K562 (cell line): ENCODE results near the gene WDR18. TPM values are rescaled to one million over a fixed set of nuclear protein-coding genes. Genes with fewer than 3 reads are reported as not detected.
A peak's percentile ranks its signal among the peaks of the same experiment; 100 is the strongest.

Source experiments
- ATF6 ChIP-seq: sonication (generic); formaldehyde crosslinking; IDR thresholded peaks from 2 replicates; pipeline ENCODE4 v1.4.0; 2020; ENCODE audit warnings: mild to moderate bottlenecking, missing genetic modification reagents
- E2F3 ChIP-seq: fragments of 250-450 bp; sonication (Bioruptor Pico); IDR thresholded peaks from 2 replicates; pipeline ENCODE4 v1.4.0; 2020; ENCODE audit warnings: mild to moderate bottlenecking
- ELF4 ChIP-seq: fragments of 450-650 bp; formaldehyde crosslinking; IDR thresholded peaks from 2 replicates; pipeline ENCODE4 v1.4.0; 2022; ENCODE audit warnings: missing genetic modification characterization
- HNRNPLL ChIP-seq: fragments of 200-400 bp; formaldehyde crosslinking; IDR thresholded peaks from 2 replicates; pipeline ENCODE4 v1.6.1; 2017; ENCODE audit warnings: low read length, low read depth, mild to moderate bottlenecking; ENCODE audit not compliant: poor library complexity, severe bottlenecking
- MBD1 ChIP-seq: fragments of 250-450 bp; sonication (Bioruptor Pico); IDR thresholded peaks from 2 replicates; pipeline ENCODE4 v1.8.0; 2022; ENCODE audit warnings: inconsistent platforms
- MNT ChIP-seq, 2 experiments: fragments of 450-650 bp; conservative IDR thresholded peaks; 2 replicates each; pipeline ENCODE4 v1.6.1; 2017; ENCODE audit warnings: mild to moderate bottlenecking in 2 of 2, moderate library complexity in 2 of 2
- NFRKB ChIP-seq: fragments of 450-650 bp; IDR thresholded peaks from 2 replicates; pipeline ENCODE4 v1.6.1; 2016; ENCODE audit warnings: low read depth
- NFYB ChIP-seq: IDR thresholded peaks from 2 replicates; pipeline ENCODE4 v1.6.1; 2011; ENCODE audit warnings: mild to moderate bottlenecking, moderate library complexity; ENCODE audit not compliant: insufficient read length; ENCODE audit errors: extremely low read depth
- PML ChIP-seq: IDR thresholded peaks from 2 replicates; pipeline ENCODE4 v1.6.1; 2012; ENCODE audit warnings: low read length, inconsistent platforms
- RNF2 ChIP-seq: sonication (generic); IDR thresholded peaks from 2 replicates; pipeline ENCODE4 v1.6.1; 2016
- SFPQ ChIP-seq: fragments of 200-400 bp; formaldehyde crosslinking; IDR thresholded peaks from 2 replicates; pipeline ENCODE4 v1.6.1; 2017; ENCODE audit warnings: mild to moderate bottlenecking, low read depth, low read length, moderate library complexity
- TRIM28 ChIP-seq: fragments of 450-650 bp; IDR thresholded peaks from 2 replicates; pipeline ENCODE4 v1.6.1; 2017
- ZBTB33 ChIP-seq: sonication (generic); formaldehyde crosslinking; IDR thresholded peaks from 2 replicates; pipeline ENCODE4 v1.8.1; 2023; ENCODE audit warnings: mild to moderate bottlenecking, missing genetic modification reagents
- ZFP30 ChIP-seq: fragments of 250-450 bp; sonication (Bioruptor Pico); IDR thresholded peaks from 2 replicates; pipeline ENCODE4 v1.8.0; 2022; ENCODE audit warnings: moderate library complexity, mild to moderate bottlenecking, inconsistent platforms, borderline replicate concordance
- ZNF41 ChIP-seq: fragments of 250-450 bp; sonication (Bioruptor Pico); conservative IDR thresholded peaks from 2 replicates; pipeline ENCODE4 v1.4.0; 2020; ENCODE audit warnings: mild to moderate bottlenecking
- ZNF639 ChIP-seq, 2 experiments: fragments of 200-800 bp in 1 of 2; sonication (Bioruptor generic) in 1 of 2; sonication (generic) in 1 of 2; formaldehyde crosslinking in 1 of 2; IDR thresholded peaks in 1 of 2; conservative IDR thresholded peaks in 1 of 2; 2 replicates each; pipeline versions ENCODE4 v1.5.0 to v1.6.1; 2016 to 2020; ENCODE audit warnings: missing compliant biosample characterization in 1 of 2, missing genetic modification characterization in 1 of 2, missing genetic modification reagents in 1 of 2
- ZSCAN32 ChIP-seq: fragments of 450-650 bp; formaldehyde crosslinking; IDR thresholded peaks from 2 replicates; pipeline ENCODE4 v1.4.0; 2020; ENCODE audit warnings: mild to moderate bottlenecking, moderate library complexity
- polyA plus RNA-seq, 8 experiments: library from polyadenylated mRNA; depleted of rRNA in 4 of 8; stranded (reverse) in 5 of 8; unstranded in 3 of 8; fragments of >200 nt; fragmentation: Nextera tagmentation in 2 of 8; fragmentation: Illumina TruSeq in 1 of 8; extraction: Ambion mirVana in 2 of 8; extraction: Trizol in 1 of 8; gene quantifications; 2 replicates each; pipeline versions ENCODE4 v1.2.1 to v1.2.3, GENCODE V29; 2011 to 2014; ENCODE audit warnings: inconsistent platforms in 1 of 8, missing spikeins in 1 of 8
- total RNA-seq, 7 experiments: library from RNA; depleted of rRNA in 6 of 7; stranded (reverse); fragments of >200 nt in 6 of 7; fragmentation: Illumina TruSeq in 2 of 7; extraction: Trizol in 2 of 7; gene quantifications; 2 replicates each; pipeline versions ENCODE4 v1.2.1 to v1.2.3, GENCODE V29; 2011 to 2021; ENCODE audit warnings: low replicate concordance in 1 of 7

The WDR18 gene
- total and polyA plus RNA-seq, 9 of the 15 experiments (the other 6 are each of a cell fraction or from before 2014, with no cell fraction given) = 0.65 to 181 (median 30.1) TPM

GRCh38 chr19:944171-944567 is 40.0 kb upstream of the WDR18 start (continued):
- TF ChIP-seq MNT (conservative IDR thresholded peaks at IDR 0.05) (peak; percentile 87 to 96), MBD1 (CRISPR knock-in tag) (no peak), SFPQ (no peak), ZNF639 (CRISPR knock-in tag; conservative IDR thresholded peaks at IDR 0.05 in 1 of 2, IDR thresholded peaks at IDR 0.05 in 1 of 2) (peak in 1 of 2 experiments; percentile 75; a peak in 1 of 4 replicates), ZBTB33 (CRISPR knock-in tag) (peak; percentile 94), ZFP30 (CRISPR knock-in tag) (no peak), NFRKB (no peak), ATF6 (no peak), PML (peak; percentile 55; the same call in 1 of the 2 replicates), ZSCAN32 (no peak), E2F3 (CRISPR knock-in tag) (0 out of 2 replicates have a peak, but pooled peaks have one; percentile 21), NFYB (no peak), ZNF41 (CRISPR knock-in tag) (0 out of 2 replicates have a peak, but pooled peaks have one; percentile 57), HNRNPLL (no peak), ELF4 (CRISPR knock-in tag) (peak; percentile 93), TRIM28 (0 out of 2 replicates have a peak, but pooled peaks have one; percentile 44), RNF2 (peak; percentile 94)
